ENCODE results near the gene HEXIM2. TPM values are rescaled to one million over a fixed set of nuclear protein-coding genes. Genes with fewer than 3 reads are reported as not detected.

Gene HEXIM2
- total RNA-seq, 1 experiment from 2014 or later, result 22.4 TPM

DNA sequence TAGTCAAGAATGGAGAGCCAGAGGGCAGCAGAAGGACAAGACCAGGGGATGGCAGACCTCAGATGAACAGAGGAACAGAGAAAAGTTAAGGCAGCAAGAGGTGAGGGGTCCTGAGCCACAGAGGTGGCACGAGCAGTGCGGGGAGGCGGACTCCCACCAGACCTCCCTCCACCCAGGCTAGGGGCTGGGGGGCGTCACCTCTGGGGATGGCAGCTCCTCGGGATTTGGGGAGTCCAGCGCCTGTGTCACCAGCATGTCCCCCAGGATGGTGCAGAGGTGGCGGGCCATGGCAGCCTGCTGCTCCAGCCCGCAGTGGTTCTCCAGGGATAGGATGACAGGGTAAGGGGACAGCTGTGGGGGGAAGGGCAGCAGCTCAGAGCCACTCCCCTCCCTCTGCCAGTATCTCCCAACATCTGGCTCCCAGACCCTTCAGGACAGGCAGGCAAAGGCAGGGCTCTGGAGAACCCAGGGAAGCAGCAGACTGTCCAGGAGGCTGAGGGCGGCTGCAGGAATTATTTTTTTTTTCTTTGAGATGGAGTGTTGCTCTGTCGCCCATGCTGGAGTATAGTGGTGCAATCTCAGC is 45.1 kb upstream of the HEXIM2 start:
- Histone ChIP-seq H3K4me3 (no peak overlapping the region), H3K27me3 (ENCODE audit: insufficient read depth, low read depth) (no peaks in the 10 kb centered on the region), H3K27ac (no peak overlapping the region), H3F3A (ENCODE audit: insufficient read depth, low read depth) (no peaks in the 10 kb centered on the region), H3K36me3 (ENCODE audit: low read depth) (no peaks in the 10 kb centered on the region), H3K9me3 (ENCODE audit: insufficient read depth, low read depth) (no peaks in the 10 kb centered on the region), H3K4me1 (replicated peaks; ENCODE audit: insufficient read depth) (no peaks in the 10 kb centered on the region), H4K20me1 (ENCODE audit: insufficient read depth) (no peaks in the 10 kb centered on the region), H3K4me2 (no peak overlapping the region), H3K9me2 (ENCODE audit: insufficient read depth) (no peaks in the 10 kb centered on the region), H2AFZ (no peak overlapping the region), H3K79me2 (ENCODE audit: low read depth) (no peaks in the 10 kb centered on the region)
- CTCF ChIA-PET, result no interaction called here
- POLR2A ChIA-PET (ENCODE audit: unreplicated experiment), result no interaction called here
- TF ChIP-seq EZH2 (IDR thresholded peaks at IDR 0.05; ENCODE audit: low read depth), result no peak
- TF ChIP-seq, protein P1, sequence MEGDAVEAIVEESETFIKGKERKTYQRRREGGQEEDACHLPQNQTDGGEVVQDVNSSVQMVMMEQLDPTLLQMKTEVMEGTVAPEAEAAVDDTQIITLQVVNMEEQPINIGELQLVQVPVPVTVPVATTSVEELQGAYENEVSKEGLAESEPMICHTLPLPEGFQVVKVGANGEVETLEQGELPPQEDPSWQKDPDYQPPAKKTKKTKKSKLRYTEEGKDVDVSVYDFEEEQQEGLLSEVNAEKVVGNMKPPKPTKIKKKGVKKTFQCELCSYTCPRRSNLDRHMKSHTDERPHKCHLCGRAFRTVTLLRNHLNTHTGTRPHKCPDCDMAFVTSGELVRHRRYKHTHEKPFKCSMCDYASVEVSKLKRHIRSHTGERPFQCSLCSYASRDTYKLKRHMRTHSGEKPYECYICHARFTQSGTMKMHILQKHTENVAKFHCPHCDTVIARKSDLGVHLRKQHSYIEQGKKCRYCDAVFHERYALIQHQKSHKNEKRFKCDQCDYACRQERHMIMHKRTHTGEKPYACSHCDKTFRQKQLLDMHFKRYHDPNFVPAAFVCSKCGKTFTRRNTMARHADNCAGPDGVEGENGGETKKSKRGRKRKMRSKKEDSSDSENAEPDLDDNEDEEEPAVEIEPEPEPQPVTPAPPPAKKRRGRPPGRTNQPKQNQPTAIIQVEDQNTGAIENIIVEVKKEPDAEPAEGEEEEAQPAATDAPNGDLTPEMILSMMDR (conservative IDR thresholded peaks at IDR 0.05), result no peak
- no TSS peak for BruUV-seq (replicated peaks)
- intact Hi-C loops (cut with micrococcal nuclease; ENCODE audit: unreplicated experiment), result no loop called here
- no peak for DNase-seq

DNA sequence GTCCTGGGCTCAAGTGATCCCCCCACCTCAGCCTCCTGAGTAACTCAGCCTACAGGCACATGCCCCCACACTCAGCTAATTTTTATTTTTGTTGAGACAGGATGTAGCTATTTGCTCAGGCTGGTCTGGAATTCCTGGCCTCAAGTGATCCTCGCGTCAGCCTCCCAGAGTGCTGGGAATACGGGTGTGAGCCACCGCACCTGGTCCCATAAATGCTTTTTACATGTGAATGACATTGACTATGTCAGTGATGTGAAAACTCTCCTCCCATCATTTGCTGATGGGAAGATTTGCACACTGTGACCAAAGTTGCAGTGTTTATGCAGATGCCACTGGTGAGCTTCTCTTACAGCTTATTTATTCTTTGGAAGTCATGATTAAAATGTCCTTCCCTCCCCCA is 44.3 kb upstream of the HEXIM2 start:
- H4K20me1 ChIP-seq (ENCODE audit: insufficient read depth), result no peaks in the 10 kb centered on the region
- no peak overlapping the region for H2AFZ ChIP-seq
- H3K4me1 ChIP-seq (replicated peaks; ENCODE audit: insufficient read depth), result peaks cover 4% of the 10 kb centered on the region; the same call in 1 of the 2 replicates
- no peaks in the 10 kb centered on the region for H3K79me2 ChIP-seq (ENCODE audit: low read depth)
- no peak overlapping the region for H3K4me2 ChIP-seq
- H3K9me3 ChIP-seq (ENCODE audit: insufficient read depth, low read depth), result no peaks in the 10 kb centered on the region
- no peaks in the 10 kb centered on the region for H3K36me3 ChIP-seq (ENCODE audit: low read depth)
- H3K4me3 ChIP-seq, result no peak overlapping the region
- H3K27ac ChIP-seq, result no peak overlapping the region
- TF ChIP-seq, protein P1 (conservative IDR thresholded peaks at IDR 0.05), result no peak
- no peaks in the 10 kb centered on the region for H3K27me3 ChIP-seq (ENCODE audit: insufficient read depth, low read depth)
- DNase-seq, result no peak
- no TSS peak for BruUV-seq (replicated peaks)
- no peaks in the 10 kb centered on the region for H3F3A ChIP-seq (ENCODE audit: insufficient read depth, low read depth)
- H3K9me2 ChIP-seq (ENCODE audit: insufficient read depth), result no peaks in the 10 kb centered on the region
- intact Hi-C loops (cut with micrococcal nuclease; ENCODE audit: unreplicated experiment), result no loop called here
- CTCF ChIA-PET, result no interaction called here
- POLR2A ChIA-PET (ENCODE audit: unreplicated experiment), result no interaction called here

DNA sequence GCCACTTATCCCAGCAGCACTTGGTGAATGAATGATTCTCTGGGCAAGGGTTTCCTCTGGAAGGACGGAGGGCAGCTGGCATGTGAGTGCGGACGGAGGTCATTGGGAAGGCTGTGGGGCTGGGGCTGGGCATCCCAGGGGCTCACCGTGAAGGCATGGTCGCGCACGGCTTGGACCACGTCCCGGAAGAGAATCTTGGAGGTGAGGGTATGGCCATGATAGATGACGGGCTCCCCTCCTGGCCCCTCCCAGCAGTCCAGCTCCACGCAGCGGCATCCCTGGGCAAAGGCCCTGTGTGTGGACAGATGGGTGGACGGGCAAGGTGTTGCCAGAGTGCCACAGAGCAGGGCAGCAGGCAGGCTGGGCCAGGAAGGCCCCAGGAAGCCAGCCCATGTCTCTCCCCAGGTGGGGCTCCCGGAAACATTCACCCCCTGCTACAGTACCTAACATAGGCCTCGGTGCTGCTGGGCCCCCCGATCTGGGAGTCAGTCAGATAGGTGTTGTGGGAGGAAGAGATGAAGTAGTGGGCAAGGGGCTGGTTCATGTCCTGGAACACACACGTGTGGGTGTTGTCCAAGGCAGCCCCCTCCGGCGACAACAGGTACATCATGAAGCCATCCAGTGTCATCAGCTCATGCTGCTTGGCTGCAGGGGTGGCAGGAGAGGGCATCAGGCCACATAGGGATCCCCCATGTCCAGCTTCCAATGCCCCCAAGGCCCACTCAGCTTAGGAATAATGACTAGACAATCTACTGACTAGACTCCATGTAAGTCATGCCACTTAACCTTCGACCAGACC is 43.6 kb upstream of the HEXIM2 start:
- Histone ChIP-seq H2AFZ (no peak overlapping the region), H3K4me3 (no peak overlapping the region), H3K4me2 (no peak overlapping the region), H3K4me1 (replicated peaks; ENCODE audit: insufficient read depth) (peaks cover 11% of the 10 kb centered on the region), H3K27me3 (ENCODE audit: insufficient read depth, low read depth) (no peaks in the 10 kb centered on the region), H3K36me3 (ENCODE audit: low read depth) (no peaks in the 10 kb centered on the region), H4K20me1 (ENCODE audit: insufficient read depth) (no peaks in the 10 kb centered on the region), H3F3A (ENCODE audit: insufficient read depth, low read depth) (peaks cover 6% of the 10 kb centered on the region; the same call in 1 of the 2 replicates), H3K9me2 (ENCODE audit: insufficient read depth) (no peaks in the 10 kb centered on the region), H3K9me3 (ENCODE audit: insufficient read depth, low read depth) (no peaks in the 10 kb centered on the region), H3K79me2 (ENCODE audit: low read depth) (no peaks in the 10 kb centered on the region), H3K27ac (no peak overlapping the region)
- TF ChIP-seq EZH2 (IDR thresholded peaks at IDR 0.05; ENCODE audit: low read depth), result no peak
- TF ChIP-seq, protein P1 (conservative IDR thresholded peaks at IDR 0.05), result no peak
- BruUV-seq (replicated peaks), result no TSS peak
- POLR2A ChIA-PET (ENCODE audit: unreplicated experiment), result no interaction called here
- CTCF ChIA-PET, result interaction anchor here (1.6 kb wide), 1 partner anchor 9 kb away, joined by 3 read pairs; no protein-coding TSS in a partner anchor
- intact Hi-C loops (cut with micrococcal nuclease; ENCODE audit: unreplicated experiment), result no loop called here
- DNase-seq, result no peak

Data from PC-9 (cell line).